GM21619 (cell line): ENCODE measurements around the gene BICD1.

ENCODE experiments used
- ATAC-seq: cut with Tn5 transposase; IDR thresholded peaks from one replicate; pipeline ENCODE4 v1.9.1; 2021; ENCODE audit not compliant: unreplicated experiment

Gene BICD1

GRCh38 chr12:32140877-32141276 lies 34.2 kb downstream of the BICD1 start:
- no peak for ATAC-seq

GRCh38 chr12:32145096-32145495 lies 38.4 kb downstream of the BICD1 start:
- ATAC-seq = no peak

GRCh38 chr12:32146074-32146873 lies 39.6 kb downstream of the BICD1 start:
- peak; percentile 78 for ATAC-seq

GRCh38 chr12:32148372-32148771 lies 41.7 kb downstream of the BICD1 start:
- no peak for ATAC-seq

- ATAC-seq = no peak
Measured at GRCh38 chr12:32149489-32149888, 42.8 kb downstream of the BICD1 start.

- ATAC-seq = no peak
Measured at GRCh38 chr12:32151086-32151485, 44.4 kb downstream of the BICD1 start.

GRCh38 chr12:32151552-32151951 lies 44.9 kb downstream of the BICD1 start:
- no peak for ATAC-seq

- no peak for ATAC-seq
Measured at GRCh38 chr12:32155041-32155440, 48.4 kb downstream of the BICD1 start.

- no peak for ATAC-seq
Measured at GRCh38 chr12:32155961-32156529, 49.4 kb downstream of the BICD1 start.

- no peak for ATAC-seq
Measured at GRCh38 chr12:32158525-32158924, 51.9 kb downstream of the BICD1 start.

- no peak for ATAC-seq
Measured at GRCh38 chr12:32159381-32159780, 52.7 kb downstream of the BICD1 start.

- ATAC-seq = no peak
Measured at GRCh38 chr12:32159925-32160324, 53.3 kb downstream of the BICD1 start.

- ATAC-seq = no peak
Measured at GRCh38 chr12:32161058-32161457, 54.4 kb downstream of the BICD1 start.

- no peak for ATAC-seq
Measured at GRCh38 chr12:32163596-32163995, 56.9 kb downstream of the BICD1 start.

- ATAC-seq = no peak
Measured at GRCh38 chr12:32166510-32166909, 59.9 kb downstream of the BICD1 start.

GRCh38 chr12:32170437-32170998 lies 63.9 kb downstream of the BICD1 start:
- no peak for ATAC-seq

- ATAC-seq = no peak
Measured at GRCh38 chr12:32171211-32171610, 64.6 kb downstream of the BICD1 start.

GRCh38 chr12:32176606-32177005 lies 70.0 kb downstream of the BICD1 start:
- ATAC-seq = no peak

GRCh38 chr12:32178341-32179010 lies 71.8 kb downstream of the BICD1 start:
- ATAC-seq = no peak

GRCh38 chr12:32179011-32179395 lies 72.4 kb downstream of the BICD1 start:
- no peak for ATAC-seq

- no peak for ATAC-seq
Measured at GRCh38 chr12:32181498-32182175, 75.0 kb downstream of the BICD1 start.
